Omental fat pad (tissue), 4 donors: Measurements from ENCODE around the gene NAV2. TPM values are rescaled to one million over a fixed set of nuclear protein-coding genes. Genes with fewer than 3 reads are reported as not detected.

Source experiments
- ATAC-seq: fragments of 150-250 bp; one replicate; pipeline ENCODE4 v1.9.1; 2016; ENCODE audit warnings: mild to moderate bottlenecking, moderate library complexity; ENCODE audit not compliant: low FRiP score
- DNase-seq: peaks from one replicate; pipeline ENCODE4 v3.0.0-alpha.2; 2019; ENCODE audit warnings: low spot score
- total RNA-seq, 4 donors: library from RNA; depleted of rRNA; stranded (reverse); fragments of >200 nt; gene quantifications; one replicate each; pipeline ENCODE4 v1.1.0, GENCODE V29; 2016
- TF ChIP-seq, protein P1 (sequence below), 3 donors: fragments of 450-650 bp; IDR thresholded peaks; one replicate each; pipeline ENCODE4 v1.5.1; 2016 to 2017; ENCODE audit warnings: antibody characterized with exemption in 3 of 3, mild to moderate bottlenecking in 3 of 3, moderate library complexity in 2 of 3

The NAV2 gene
- total RNA-seq, 4 donors from 2014 or later, result 6.3 to 41.6 (median 13.0) TPM

DNA sequence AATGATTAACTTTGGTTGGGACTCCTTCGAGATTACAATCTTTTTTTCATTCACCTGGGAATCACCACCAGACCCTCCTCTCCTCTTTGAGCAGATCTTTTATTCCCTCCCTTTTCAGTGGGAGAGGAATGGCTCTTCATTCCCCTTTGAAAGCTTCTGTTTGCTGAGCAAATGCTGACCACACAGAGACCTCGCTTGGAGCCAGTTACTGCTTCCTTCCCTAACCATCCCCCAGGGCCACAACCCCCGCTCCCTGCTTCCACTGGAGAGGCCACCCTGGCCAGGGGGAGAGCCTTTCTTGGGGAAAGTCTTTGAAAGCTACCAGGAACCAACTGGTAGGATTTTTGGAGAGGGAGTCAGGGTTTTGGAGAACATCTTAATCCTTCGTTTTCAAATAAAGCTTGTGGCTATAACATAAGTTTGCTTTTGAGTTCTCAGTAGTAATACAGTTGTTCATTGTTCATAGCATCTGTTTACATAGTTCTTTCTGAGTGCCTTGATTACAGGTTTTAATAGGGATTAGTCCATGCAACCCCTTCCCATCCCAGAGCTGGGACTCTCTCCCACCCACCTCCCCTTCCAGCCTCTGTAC is 309.2 kb downstream of the NAV2 start:
- no peak for ATAC-seq
- TF ChIP-seq, protein P1, sequence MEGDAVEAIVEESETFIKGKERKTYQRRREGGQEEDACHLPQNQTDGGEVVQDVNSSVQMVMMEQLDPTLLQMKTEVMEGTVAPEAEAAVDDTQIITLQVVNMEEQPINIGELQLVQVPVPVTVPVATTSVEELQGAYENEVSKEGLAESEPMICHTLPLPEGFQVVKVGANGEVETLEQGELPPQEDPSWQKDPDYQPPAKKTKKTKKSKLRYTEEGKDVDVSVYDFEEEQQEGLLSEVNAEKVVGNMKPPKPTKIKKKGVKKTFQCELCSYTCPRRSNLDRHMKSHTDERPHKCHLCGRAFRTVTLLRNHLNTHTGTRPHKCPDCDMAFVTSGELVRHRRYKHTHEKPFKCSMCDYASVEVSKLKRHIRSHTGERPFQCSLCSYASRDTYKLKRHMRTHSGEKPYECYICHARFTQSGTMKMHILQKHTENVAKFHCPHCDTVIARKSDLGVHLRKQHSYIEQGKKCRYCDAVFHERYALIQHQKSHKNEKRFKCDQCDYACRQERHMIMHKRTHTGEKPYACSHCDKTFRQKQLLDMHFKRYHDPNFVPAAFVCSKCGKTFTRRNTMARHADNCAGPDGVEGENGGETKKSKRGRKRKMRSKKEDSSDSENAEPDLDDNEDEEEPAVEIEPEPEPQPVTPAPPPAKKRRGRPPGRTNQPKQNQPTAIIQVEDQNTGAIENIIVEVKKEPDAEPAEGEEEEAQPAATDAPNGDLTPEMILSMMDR (IDR thresholded peaks at IDR 0.05), result no peak
- no peak for DNase-seq

DNA sequence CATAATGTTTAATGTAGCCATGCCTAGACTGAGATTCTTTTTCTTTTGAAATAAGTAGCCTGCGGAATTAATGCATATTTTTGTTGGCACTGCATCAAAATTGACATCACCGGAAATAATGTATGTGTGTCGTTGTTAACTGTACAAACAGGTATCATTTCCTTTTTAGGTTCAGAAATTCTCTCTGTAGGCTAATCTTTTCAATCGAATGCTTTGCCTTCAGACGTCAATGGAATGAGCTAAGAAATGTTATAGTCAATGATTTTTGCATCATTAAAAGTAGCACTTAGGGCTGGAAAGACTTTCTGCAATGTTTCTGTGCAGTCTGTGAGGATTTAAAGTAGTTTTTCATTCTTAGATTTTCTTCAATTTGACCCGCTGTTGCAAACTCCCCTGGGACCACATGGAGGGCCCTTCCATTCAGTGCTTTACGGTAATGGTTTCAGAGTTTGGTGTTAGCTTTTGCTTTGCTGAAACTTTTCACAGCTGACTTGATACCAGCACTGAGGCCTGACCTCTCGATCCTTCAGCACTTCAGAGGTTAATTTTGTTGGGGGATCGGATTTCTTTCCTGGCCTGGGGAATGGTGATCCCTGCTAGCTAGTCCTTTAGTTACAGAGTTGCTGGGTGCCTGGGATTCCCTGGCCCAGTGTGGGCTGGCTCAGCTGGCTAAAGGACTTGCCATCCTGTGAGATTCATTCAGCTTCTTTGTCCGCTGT is 309.9 kb downstream of the NAV2 start:
- DNase-seq, result no peak
- ATAC-seq, result no peak
- TF ChIP-seq, protein P1 (IDR thresholded peaks at IDR 0.05), result no peak

DNA sequence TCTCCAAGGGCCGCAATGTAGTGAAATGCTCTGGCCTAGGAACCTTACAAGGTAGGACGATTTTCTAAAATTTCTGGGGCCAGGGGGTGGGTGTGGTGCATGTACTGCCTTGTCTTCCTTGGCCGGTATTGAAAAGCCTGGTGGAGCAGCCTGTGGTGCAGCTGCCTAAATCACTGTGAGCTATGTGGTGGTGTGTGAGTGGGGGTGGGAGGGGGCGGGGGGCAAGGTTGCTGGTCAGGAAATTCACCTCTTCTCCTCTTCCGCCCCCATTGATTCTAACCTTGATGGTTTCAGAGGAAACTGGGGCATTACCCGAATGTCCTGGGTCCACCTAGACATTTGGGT is 310.4 kb downstream of the NAV2 start:
- TF ChIP-seq, protein P1 (IDR thresholded peaks at IDR 0.05), result no peak
- no peak for ATAC-seq

DNA sequence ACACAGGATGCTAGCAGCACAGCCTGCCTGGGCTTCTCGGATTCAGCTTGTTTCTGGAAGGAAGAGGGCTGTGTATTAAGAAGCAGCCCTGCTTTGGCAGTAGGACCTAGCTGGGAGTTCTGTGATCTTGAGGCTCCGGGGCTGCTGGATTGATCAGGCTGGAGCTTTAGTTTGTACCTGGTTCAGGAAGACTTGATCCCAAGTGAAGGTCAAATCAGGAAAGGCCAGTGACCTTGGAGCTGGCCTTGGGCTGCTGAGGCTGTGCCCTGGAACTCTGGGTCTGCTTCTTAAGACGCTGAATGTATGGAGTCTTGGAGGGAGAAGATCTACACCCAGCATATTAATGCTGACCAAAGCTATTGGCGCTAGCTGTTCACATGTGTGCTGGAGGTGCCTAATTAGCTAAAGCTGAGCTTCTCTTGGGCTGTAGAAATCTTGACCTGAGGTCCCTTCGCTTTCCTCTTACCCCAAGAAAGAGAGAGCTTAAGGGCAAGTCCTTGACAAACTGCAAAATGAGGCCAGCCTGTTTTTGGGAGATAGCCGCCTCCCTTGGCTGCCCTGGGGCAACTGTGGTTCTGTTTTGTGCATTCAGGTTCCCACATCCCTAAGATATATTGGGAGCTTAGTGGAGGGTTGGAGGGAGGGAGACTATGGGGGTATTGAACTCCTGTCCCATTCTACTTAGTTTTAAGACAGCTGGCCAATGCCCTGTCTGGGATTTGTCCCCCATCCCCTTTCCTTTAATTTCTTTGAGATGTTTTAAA is 311.7 kb downstream of the NAV2 start:
- DNase-seq (no peak), ATAC-seq (no peak)
- TF ChIP-seq, protein P1 (IDR thresholded peaks at IDR 0.05), result no peak

More for the DNA sequence above, 310.4 kb downstream of the NAV2 start:
- DNase-seq, result no peak

DNA sequence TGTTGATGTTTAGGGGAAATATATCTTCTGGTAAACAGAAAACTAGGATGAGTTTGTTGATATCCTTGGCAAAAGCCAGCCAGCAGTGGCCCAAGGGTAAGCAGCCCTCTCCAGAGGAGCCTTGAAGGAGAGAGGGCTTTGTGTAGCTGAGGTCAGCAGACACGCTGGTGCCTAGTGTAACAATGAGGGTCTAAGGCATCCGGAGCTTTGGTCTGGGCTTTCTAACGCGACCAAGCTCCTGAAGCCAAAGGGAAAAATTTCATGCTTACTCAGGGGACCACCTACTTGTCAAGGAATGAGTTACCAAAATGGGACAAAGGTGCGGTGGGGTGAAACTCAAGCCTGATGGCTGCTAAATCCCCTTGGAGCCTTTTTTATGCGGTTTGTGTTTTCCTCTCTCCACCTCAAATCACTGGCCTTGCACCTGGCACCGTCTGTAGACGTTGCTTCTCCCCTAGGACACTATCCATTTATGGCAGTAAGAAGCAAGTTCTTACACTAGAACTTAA is 312.7 kb downstream of the NAV2 start:
- no peak for ATAC-seq
- TF ChIP-seq, protein P1 (IDR thresholded peaks at IDR 0.05), result no peak
- no peak for DNase-seq

DNA sequence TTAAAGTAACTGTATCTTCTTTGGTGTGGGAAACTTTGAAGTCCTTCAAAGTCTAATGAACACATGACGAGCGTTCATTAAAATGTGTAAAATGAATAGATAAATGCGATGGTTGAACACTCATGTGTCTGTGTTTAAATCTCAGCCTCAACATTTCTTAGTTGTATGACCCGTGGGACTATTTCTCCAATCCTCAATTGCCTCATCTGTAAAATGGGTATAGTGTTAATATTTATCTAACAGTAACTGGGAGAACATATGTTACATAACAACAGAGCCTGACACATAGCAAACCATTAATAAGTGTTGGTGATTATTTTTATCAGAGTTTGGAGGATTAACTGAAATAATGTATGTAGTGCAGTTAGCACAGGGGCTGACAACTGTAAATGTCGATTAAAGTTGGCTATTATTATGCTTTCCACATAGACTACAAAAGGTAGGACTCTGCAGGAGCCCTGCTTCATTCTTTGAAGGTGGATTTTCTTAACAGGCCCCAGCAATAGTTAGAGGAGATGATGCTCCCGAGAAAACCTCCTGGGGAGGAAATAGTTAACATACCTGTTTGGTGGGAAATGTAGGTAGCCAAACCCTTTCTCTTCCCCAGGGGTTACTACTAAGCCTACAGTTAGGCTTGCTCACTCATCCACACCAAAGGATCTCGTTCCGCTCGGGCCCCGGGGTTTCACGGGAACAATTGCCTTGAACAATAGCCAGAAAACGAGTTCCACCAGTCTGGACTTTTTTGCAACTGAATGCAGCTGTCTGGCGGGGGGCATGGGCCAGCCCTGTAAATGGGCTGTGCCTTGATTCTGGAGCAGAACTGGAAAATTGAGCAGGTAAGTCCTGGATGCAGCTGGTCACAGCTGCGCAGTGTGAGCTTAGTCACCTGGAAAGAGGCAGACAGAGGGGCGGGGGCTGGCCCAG is 314.3 kb downstream of the NAV2 start:
- DNase-seq (no peak), ATAC-seq (no peak)
- TF ChIP-seq, protein P1 (IDR thresholded peaks at IDR 0.05), result no peak
